GM18519 (cell line): ENCODE results near the gene ZSCAN5C.

Experiments
- ATAC-seq: cut with Tn5 transposase; IDR thresholded peaks from one replicate; pipeline ENCODE4 v1.9.1; 2021; ENCODE audit warnings: mild to moderate bottlenecking, moderate library complexity; ENCODE audit not compliant: unreplicated experiment, low FRiP score

The ZSCAN5C gene

GRCh38 chr19:56258272-56258671 lies 56.2 kb downstream of the ZSCAN5C start:
- no peak for ATAC-seq
